ENCODE results near the gene MYO1B. TPM values are rescaled to one million over a fixed set of nuclear protein-coding genes. Genes with fewer than 3 reads are reported as not detected.

MYO1B gene
- total and polyA plus RNA-seq, 2 of the 8 experiments (the other 6 are each of a cell fraction or from before 2014, with no cell fraction given) = 15.5 to 61.2 TPM

- TF ChIP-seq E2F6 (IDR thresholded peaks at IDR 0.05) (peak; percentile 70; the same call in 1 of the 2 replicates), SIRT6 (IDR thresholded peaks at IDR 0.05; ENCODE audit: low read length) (no peak), EP300 (IDR thresholded peaks at IDR 0.05; ENCODE audit: borderline replicate concordance in 1 of 2, low read depth in 2 of 2, low read length in 2 of 2) (no peak), CEBPB (IDR thresholded peaks at IDR 0.05; ENCODE audit: low read depth, low read length) (no peak), TAF7 (optimal IDR thresholded peaks at IDR 0.05; ENCODE audit: borderline replicate concordance, low read depth, low read length) (peak; percentile 83), PHF8 (conservative IDR thresholded peaks at IDR 0.05; ENCODE audit: low read depth, low read length) (peak; percentile 60), SRF (IDR thresholded peaks at IDR 0.05; ENCODE audit: low read depth, low read length) (no peak), POLR2AphosphoS5 (IDR thresholded peaks at IDR 0.05; ENCODE audit: low read depth, low read length) (peak; percentile 90; the same call in 1 of the 2 replicates), ASH2L (IDR thresholded peaks at IDR 0.05; ENCODE audit: low read length) (peak; percentile 89), RAD21 (IDR thresholded peaks at IDR 0.05 in 1 of 2, conservative IDR thresholded peaks at IDR 0.05 in 1 of 2; ENCODE audit: low read depth in 2 of 2, low read length in 2 of 2) (peak; percentile 42 to 67; a peak in 3 of 4 replicates), HDAC2 (IDR thresholded peaks at IDR 0.05; ENCODE audit: borderline replicate concordance in 1 of 2, low read depth in 2 of 2, low read length in 2 of 2) (peak in 1 of 2 experiments; percentile 13; a peak in 1 of 4 replicates), CTCF (IDR thresholded peaks at IDR 0.05; ENCODE audit: control extremely low read depth in 1 of 3, insufficient read depth in 1 of 3, low read depth in 1 of 3, low read length in 3 of 3) (peak; percentile 24 to 49 (median 36); a peak in 3 of 4 replicates), YY1 (IDR thresholded peaks at IDR 0.05; ENCODE audit: low read depth, low read length) (peak; percentile 25; the same call in 1 of the 2 replicates), EGR1 (IDR thresholded peaks at IDR 0.05; ENCODE audit: borderline replicate concordance, low read depth, low read length) (peak; percentile 58; the same call in 1 of the 2 replicates), TBP (IDR thresholded peaks at IDR 0.05; ENCODE audit: low read depth, low read length) (peak; percentile 69; the same call in 1 of the 2 replicates), KDM4A (IDR thresholded peaks at IDR 0.05; ENCODE audit: low read depth, low read length, severe bottlenecking) (peak; percentile 87)
These were observed at the start of gene MYO1B (continued) for GRCh38 chr2:191245046-191245868.

Measured in H1 (cell line).